ENCODE data around the gene OR6C70.
"Not testable (repeated sequence)": the region's sequence is repeated elsewhere in the genome, so short reads cannot be mapped to it uniquely, and the experiment has no call there.

Gene OR6C70

DNA sequence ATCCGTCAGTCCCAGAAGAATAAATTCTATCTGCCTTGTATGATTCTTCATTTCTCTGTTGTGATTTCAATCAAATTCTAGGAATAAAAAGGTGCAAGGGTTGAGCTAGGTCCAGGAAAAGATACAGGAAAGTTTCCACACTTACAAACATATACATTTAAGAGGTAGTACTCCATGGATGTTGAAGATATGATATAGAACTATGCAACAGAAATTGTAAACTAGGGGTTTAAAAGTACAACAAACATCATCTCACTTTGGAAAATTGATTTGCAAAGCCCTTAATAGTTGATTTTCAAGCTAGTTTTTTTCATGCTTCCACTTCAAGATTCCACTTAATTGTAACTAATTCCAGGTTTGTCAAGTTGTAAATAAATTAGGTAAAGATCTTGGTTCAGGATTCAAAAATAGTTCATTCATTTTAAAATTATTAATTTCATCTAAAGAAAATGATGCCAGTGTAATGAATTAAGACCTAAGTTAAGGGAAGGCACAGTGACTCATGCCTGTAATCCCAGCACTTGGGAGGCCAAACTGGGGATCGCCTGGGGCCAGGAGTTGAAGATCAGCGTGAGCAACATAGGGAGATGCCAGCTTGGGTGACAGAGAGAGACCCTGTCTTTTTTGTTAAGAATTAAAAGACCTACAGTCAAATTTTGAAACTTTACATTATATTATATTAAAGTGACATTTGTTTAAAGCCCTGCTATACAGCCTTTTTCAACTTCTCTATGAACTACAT, at the start of gene OR6C70:
Gene OR6C70, minus strand, starts transcription at position 51 of the 742 bp plus-strand sequence. Its CDS starts 0 bp downstream, at position 51.
- no peak for DNase-seq

DNA sequence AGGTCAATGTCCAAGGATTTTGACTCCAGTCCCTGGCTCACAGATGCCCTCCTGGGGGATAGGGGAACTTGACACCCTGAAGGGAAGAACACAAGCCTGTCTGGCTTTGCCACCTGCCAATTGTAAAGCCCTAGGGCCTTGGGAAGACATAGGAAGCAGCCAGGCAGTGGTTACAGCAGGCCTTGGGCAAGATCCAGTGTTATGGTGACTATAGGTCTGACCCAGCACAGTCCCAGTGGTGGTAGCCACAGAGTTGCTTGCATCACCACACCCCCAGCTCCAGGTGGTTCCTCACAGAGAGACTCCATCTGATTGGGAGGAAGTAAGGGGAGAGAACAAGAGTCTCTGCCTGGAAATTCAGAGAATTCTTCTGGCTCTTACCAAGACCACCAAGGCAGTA, 46.5 kb upstream of the OR6C70 start:
- DNase-seq = no peak

GRCh38 chr12:55515696-55516095, 45.8 kb upstream of the OR6C70 start:
- DNase-seq = no peak

- no peak for DNase-seq
These were observed 31.7 kb upstream of the OR6C70 start for GRCh38 chr12:55501601-55502000.

DNA sequence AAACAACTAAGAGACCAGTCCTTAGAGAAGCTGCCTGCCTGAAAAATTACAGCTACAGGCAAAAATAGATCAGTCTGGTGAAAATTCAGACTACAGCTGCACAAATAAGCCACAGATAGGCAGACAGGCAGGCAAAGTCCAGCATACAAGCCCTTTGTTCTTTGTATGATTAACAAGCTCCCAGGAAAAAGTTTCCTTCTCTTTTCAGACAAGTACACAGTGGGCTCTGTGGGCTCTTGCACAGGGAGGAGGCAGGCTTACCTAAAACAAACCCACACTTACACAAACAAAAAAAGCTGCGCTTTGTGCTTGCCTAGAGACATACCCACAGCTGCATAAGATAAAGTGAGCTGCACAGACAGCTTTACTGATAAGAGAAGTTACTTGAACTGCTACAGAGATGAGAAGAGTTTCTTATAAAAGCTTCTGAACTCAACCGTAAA, 29.9 kb upstream of the OR6C70 start:
- no peak for DNase-seq

DNA sequence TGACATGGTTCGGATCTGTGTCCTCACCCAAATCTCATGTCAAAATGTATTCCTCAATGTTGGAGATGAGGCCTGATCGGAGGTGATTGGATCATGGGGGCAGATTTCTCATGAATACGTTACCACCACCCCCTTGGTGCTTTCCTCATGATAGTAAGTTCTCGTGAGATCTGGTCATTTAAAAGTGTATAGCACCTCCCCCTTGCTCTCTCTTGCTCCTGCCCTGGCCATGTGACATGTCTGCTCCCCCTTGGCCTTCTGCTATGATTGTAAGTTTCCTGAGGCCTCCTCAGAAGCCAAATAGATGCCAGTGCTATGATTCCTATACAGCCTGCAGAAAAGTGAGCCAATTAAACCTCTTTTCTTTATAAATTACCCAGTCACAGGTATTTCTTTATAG, 29.3 kb upstream of the OR6C70 start:
- DNase-seq = no peak

DNA sequence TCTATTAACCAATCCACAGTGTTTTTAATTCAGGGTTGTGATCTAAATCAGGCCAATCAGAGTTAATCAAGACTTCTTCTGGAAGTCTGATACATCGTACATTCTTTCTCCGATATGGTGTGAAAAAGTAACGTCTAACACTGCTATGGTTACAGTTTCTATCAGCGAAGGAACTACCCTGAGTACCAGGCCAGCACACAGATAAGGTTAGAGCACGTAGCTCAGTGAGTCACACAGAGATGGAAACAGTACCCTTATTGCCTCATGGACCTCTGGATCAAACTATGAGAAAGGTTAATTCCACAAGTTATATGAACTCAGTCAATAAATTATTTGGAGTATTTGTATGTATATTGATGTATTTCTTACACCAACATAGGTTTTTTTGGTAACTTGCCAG, 25.6 kb upstream of the OR6C70 start:
- no peak for DNase-seq

DNA sequence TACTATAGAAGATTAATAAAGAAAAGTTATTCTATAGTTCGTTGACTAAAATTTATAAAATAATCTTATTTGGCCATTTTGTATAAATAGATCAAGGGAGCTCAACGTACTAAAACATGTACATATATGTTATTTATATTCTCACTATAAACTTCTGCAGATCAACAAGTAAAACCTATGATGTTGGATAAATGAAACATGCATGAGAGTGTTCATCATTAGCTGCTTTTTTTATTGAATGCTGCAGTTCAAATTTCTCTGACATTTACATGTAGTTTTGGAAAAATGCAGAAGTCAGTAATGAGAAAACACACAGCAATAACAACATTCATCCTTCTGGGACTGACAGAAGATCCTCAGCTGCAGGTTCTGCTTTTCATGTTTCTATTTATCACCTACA, 22.1 kb upstream of the OR6C70 start, which contains the start of gene OR6C68:
Gene OR6C68, plus strand, starts transcription at position 301 of the 400 bp plus-strand sequence. Its CDS starts 0 bp downstream, at position 301.
- DNase-seq = no peak

GRCh38 chr12:55484284-55484683, 14.3 kb upstream of the OR6C70 start:
- DNase-seq = not testable (repeated sequence)

DNA sequence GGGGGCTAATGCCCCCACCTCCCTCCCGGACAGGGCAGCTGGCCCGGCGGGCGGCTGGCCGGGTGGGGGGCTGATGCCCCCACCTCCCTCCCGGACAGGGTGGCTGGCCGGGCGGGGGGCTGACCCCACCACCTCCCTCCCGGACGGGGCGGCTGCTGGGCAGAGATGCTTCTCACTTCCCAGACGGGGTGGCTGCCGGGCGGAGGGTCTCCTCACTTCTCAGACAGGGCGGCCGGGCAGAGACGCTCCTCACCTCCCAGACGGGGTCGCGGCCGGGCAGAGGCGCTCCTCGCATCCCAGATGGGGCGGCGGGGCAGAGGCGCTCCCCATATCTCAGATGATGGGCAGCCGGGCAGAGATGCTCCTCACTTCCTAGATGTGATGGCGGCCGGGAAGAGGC, 9.2 kb upstream of the OR6C70 start:
- DNase-seq = not testable (repeated sequence)

- DNase-seq = no peak
These were observed 2.3 kb upstream of the OR6C70 start for GRCh38 chr12:55472264-55472663.

- DNase-seq = no peak
These were observed 647 bp downstream of the OR6C70 start for GRCh38 chr12:55469291-55469690.

DNA sequence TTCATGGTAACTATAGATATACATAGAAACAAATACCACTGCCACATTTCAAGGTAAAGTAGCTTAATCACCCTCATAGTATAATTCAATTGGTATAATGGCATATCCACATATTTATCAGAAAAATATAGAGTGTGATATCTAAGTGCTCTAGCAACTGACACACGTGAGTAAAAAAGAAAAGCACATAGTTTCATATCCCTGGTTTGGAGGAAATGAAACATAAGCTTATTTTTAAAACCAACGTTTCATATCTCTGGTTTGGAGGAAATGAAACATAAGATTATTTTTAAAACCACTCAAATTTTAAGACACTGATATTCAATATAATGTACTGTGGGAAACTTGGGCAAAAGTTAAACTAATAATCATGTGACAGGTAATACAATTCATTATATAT, 2.1 kb downstream of the OR6C70 start:
- DNase-seq = no peak

GRCh38 chr12:55464926-55465325, 5.0 kb downstream of the OR6C70 start:
- not testable (repeated sequence) for DNase-seq

GRCh38 chr12:55448825-55449224, 21.1 kb downstream of the OR6C70 start:
- DNase-seq = no peak

DNA sequence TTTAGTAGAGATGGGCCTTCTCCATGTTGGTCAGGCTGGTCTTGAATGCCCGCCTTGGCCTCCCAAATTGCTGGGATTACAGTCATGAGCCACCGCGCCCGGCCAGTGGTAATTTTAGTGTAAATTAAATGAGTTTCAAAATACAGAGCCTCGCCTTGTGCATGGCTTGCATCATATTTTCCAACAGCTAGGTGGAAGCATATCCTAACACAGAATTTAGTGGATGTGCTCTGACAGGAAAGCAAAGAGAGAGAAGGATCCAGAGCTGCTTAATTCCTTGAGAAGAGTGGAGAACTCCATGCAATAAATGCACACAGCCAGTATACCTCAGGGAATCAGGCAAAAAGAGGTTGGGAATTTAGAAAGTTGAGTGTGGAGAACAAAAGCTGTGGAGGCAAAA, 23.6 kb downstream of the OR6C70 start:
- DNase-seq = no peak

DNA sequence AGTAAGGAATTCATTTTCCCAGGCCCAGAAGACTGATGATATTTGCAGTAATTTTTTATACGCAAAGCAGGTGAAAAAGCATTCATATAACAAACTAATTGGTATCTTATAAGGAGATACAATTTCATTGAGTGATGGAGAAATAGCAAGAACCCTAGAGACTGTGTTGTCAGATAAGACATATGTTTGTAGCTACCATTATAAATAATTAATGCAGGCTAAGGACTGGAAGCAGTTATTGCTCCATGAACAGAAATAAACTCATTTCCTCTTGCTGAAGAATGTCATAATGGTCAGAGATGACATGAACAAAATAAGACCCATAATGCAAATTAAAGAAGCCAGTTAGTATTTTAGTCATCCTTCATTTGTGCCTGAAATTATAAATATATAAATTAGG, 24.6 kb downstream of the OR6C70 start:
- no peak for DNase-seq

DNA sequence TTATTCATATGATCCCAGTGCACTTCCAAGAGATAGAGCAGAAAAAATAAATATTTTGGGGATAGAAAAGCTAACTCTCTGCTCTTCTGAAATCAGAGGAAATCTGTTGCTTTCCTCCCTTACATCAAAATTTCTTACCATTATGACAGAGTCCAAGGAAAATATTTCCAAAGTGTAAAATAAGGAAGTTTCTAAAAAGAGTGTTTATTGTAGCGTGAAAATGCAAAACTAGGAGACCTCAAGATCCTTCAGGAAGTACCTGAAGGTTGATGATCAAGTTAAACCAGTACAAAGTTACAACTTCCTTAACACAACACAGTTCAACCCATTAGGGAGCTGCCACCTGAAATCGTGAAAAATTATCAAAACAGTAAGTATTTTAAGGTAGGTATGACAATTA, 26.2 kb downstream of the OR6C70 start, which contains the start of gene OR6C2:
Gene OR6C2, plus strand, starts transcription at position 301 of the 400 bp plus-strand sequence. CDS start 8,138 bp downstream, outside the sequence.
- DNase-seq = no peak

DNA sequence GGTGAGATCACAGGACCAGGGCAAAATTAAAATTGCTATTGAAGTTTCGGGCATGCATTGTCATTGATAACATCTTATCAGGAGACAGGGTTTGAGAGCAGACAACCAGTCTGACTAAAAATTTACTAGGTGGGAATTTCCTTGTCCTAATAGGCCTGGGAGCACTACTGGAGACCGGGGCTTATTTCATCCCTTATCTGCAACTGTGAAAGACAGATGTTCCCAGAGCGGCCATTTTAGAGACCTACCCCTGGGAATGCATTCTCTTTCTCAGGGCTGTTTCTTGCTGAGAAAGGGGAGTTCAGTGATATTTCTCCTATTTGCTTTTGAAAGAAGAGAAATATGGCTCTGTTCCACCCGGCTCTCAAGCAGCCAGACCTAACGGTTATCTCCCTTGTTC, 28.7 kb downstream of the OR6C70 start:
- not testable (repeated sequence) for DNase-seq

- DNase-seq = no peak
These were observed 41.4 kb downstream of the OR6C70 start for GRCh38 chr12:55428331-55429243.

GRCh38 chr12:55425954-55426353, 44.0 kb downstream of the OR6C70 start, which contains the start of gene OR6C76:
Gene OR6C76 (plus strand): TSS chr12:55426254. CDS start chr12:55426254, 0 bp downstream.
- DNase-seq = no peak

- no peak for DNase-seq
These were observed 49.5 kb downstream of the OR6C70 start for GRCh38 chr12:55420307-55420962.
